Left colon (tissue), 2 donors: ENCODE results near the gene NOBOX. TPM values are rescaled to one million over a fixed set of nuclear protein-coding genes. Genes with fewer than 3 reads are reported as not detected.
"Not testable (repeated sequence)": the region's sequence is repeated elsewhere in the genome, so short reads cannot be mapped to it uniquely, and the experiment has no call there.

Experiments used
- ATAC-seq: fragments of 200-7000 bp; cut with Tn5 transposase; one replicate; pipeline ENCODE4 v1.9.1; 2020; ENCODE audit warnings: mild to moderate bottlenecking, moderate library complexity
- DNase-seq, 2 donors: peaks; one replicate each; pipeline ENCODE4 v3.0.0-alpha.2; 2020
- intact Hi-C, 2 donors: fragments of 100-400 bp; cut with DNase I in 1 of 2; cut with micrococcal nuclease in 1 of 2; formaldehyde crosslinking; loops; one replicate each; pipeline versions ENCODE4 v1.11.2 to v1.14.0; 2022; cut with DNase I, micrococcal nuclease
- total RNA-seq, 2 donors: library from RNA; stranded (reverse); fragmentation: NEBNext Ultra II Directional; extraction: Animal tissue kit (Norgen Biotek cat#: 25700); gene quantifications; one replicate each; pipeline ENCODE4 v1.2.1, GENCODE V29; 2021
- donor health status: DM: no; HTN: no; CAD: no.
- donor health status: DM: yes; HTN: yes; CAD: no.

The NOBOX gene
- total RNA-seq, 2 donors from 2014 or later, result not detected

- ATAC-seq, result no peak
- DNase-seq, result no peak
- intact Hi-C loops, result loop anchor here in 1 of 2 donors (5.0 kb wide), 1 partner anchor 227 kb away; no protein-coding TSS in a partner anchor
These were observed 4.6 kb downstream of the NOBOX start for GRCh38 chr7:144398911-144399310.

GRCh38 chr7:144398291-144398690, 5.2 kb downstream of the NOBOX start:
- intact Hi-C loops, result loop anchor here in 1 of 2 donors (5.0 kb wide), 1 partner anchor 226 kb away; no protein-coding TSS in a partner anchor
- ATAC-seq, result no peak
- no peak for DNase-seq

GRCh38 chr7:144397086-144397485, 6.4 kb downstream of the NOBOX start:
- ATAC-seq, result no peak
- intact Hi-C loops, result loop anchor here in 1 of 2 donors (5.0 kb wide), 1 partner anchor 225 kb away; no protein-coding TSS in a partner anchor
- DNase-seq, result no peak

- ATAC-seq (peak; percentile 84), DNase-seq (no peak)
- intact Hi-C loops, result no loop called here
These were observed 11.7 kb downstream of the NOBOX start for GRCh38 chr7:144391823-144392255.

GRCh38 chr7:144391014-144391413, 12.5 kb downstream of the NOBOX start:
- no peak for DNase-seq
- intact Hi-C loops, result no loop called here
- ATAC-seq, result no peak

- intact Hi-C loops, result no loop called here
- DNase-seq, result peak in 1 of 2 donors; percentile 36
- no peak for ATAC-seq
These were observed 13.0 kb downstream of the NOBOX start for GRCh38 chr7:144390481-144390880.

- intact Hi-C loops, result no loop called here
- ATAC-seq (no peak), DNase-seq (no peak)
These were observed 14.5 kb downstream of the NOBOX start for GRCh38 chr7:144388950-144389349.

GRCh38 chr7:144386741-144387140, 16.8 kb downstream of the NOBOX start:
- DNase-seq (no peak), ATAC-seq (no peak)
- intact Hi-C loops, result no loop called here

- intact Hi-C loops, result no loop called here
- peak; percentile 27 to 48 for DNase-seq
- peak; percentile 76 for ATAC-seq
These were observed 18.8 kb downstream of the NOBOX start for GRCh38 chr7:144384555-144385245.

GRCh38 chr7:144384071-144384470, 19.4 kb downstream of the NOBOX start:
- ATAC-seq (peak; percentile 95), DNase-seq (peak; percentile 19 to 38)
- intact Hi-C loops, result no loop called here

- intact Hi-C loops, result no loop called here
- ATAC-seq (no peak), DNase-seq (no peak)
These were observed 23.6 kb downstream of the NOBOX start for GRCh38 chr7:144379776-144380384.

GRCh38 chr7:144378651-144379050, 24.8 kb downstream of the NOBOX start:
- DNase-seq (no peak), ATAC-seq (no peak)
- intact Hi-C loops, result no loop called here

GRCh38 chr7:144369221-144369620, 34.3 kb downstream of the NOBOX start:
- intact Hi-C loops, DNase-seq: not testable (repeated sequence)
- peak; percentile 55 for ATAC-seq

- ATAC-seq, intact Hi-C loops: not testable (repeated sequence)
These were observed 36.2 kb downstream of the NOBOX start for GRCh38 chr7:144367250-144367649.

GRCh38 chr7:144365523-144365922, 38.0 kb downstream of the NOBOX start:
- DNase-seq, intact Hi-C loops: not testable (repeated sequence)
- peak; percentile 26 for ATAC-seq

More at GRCh38 chr7:144367250-144367649, 36.2 kb downstream of the NOBOX start:
- DNase-seq, result not testable (repeated sequence)

GRCh38 chr7:144362061-144362460, 41.4 kb downstream of the NOBOX start:
- intact Hi-C loops, DNase-seq: not testable (repeated sequence)
- ATAC-seq, result peak; percentile 39

GRCh38 chr7:144356860-144357259, 46.6 kb downstream of the NOBOX start:
- DNase-seq, ATAC-seq, intact Hi-C loops: not testable (repeated sequence)

- intact Hi-C loops, result not testable (repeated sequence)
- peak; percentile 64 for ATAC-seq
These were observed 47.3 kb downstream of the NOBOX start for GRCh38 chr7:144356185-144356584.

GRCh38 chr7:144355176-144355822, 48.2 kb downstream of the NOBOX start, which contains the start of gene ARHGEF5:
ARHGEF5 (plus strand) TSS chr7:144355402; CDS start chr7:144362670, 7,268 bp downstream.
- peak; percentile 91 for ATAC-seq
- intact Hi-C loops, DNase-seq: not testable (repeated sequence)

More at GRCh38 chr7:144356185-144356584, 47.3 kb downstream of the NOBOX start:
- DNase-seq, result not testable (repeated sequence)
